Measurements from ENCODE around the gene WNK3. TPM values are rescaled to one million over a fixed set of nuclear protein-coding genes. Genes with fewer than 3 reads are reported as not detected.

WNK3 gene
- total RNA-seq, 2 experiments from 2014 or later: 0.19 to 0.46 TPM

- intact Hi-C loops (cut with micrococcal nuclease): no loop called here
- CTCF ChIA-PET: no interaction called here
- no peak for DNase-seq
- Mint-ChIP-seq H3K27ac (no peak overlapping the region), H3K27me3 (no peaks in the 10 kb centered on the region), H3K36me3 (no peaks in the 10 kb centered on the region), H3K4me3 (no peak overlapping the region), H3K9me3 (no peaks in the 10 kb centered on the region), H3K4me1 (ENCODE audit: low read depth) (no peaks in the 10 kb centered on the region)
- POLR2A ChIA-PET: no interaction called here
Measured at GRCh38 chrX:54230435-54231148, 127.3 kb downstream of the WNK3 start.

GRCh38 chrX:54223581-54223980 lies 134.3 kb downstream of the WNK3 start:
- no peaks in the 10 kb centered on the region for H3K27me3 Mint-ChIP-seq
- no peak for DNase-seq
- no peak overlapping the region for H3K27ac Mint-ChIP-seq
- H3K9me3 Mint-ChIP-seq: no peaks in the 10 kb centered on the region
- H3K4me3 Mint-ChIP-seq: no peak overlapping the region
- H3K36me3 Mint-ChIP-seq: no peaks in the 10 kb centered on the region
- ChIA-PET CTCF (no interaction called here), POLR2A (no interaction called here)
- intact Hi-C loops (cut with micrococcal nuclease): no loop called here
- no peaks in the 10 kb centered on the region for H3K4me1 Mint-ChIP-seq (ENCODE audit: low read depth)

GRCh38 chrX:54213603-54214002 lies 144.2 kb downstream of the WNK3 start:
- Mint-ChIP-seq H3K4me3 (no peak overlapping the region), H3K27ac (no peak overlapping the region), H3K4me1 (ENCODE audit: low read depth) (no peaks in the 10 kb centered on the region), H3K27me3 (no peaks in the 10 kb centered on the region), H3K9me3 (no peaks in the 10 kb centered on the region), H3K36me3 (no peaks in the 10 kb centered on the region)
- DNase-seq: no peak
- intact Hi-C loops (cut with micrococcal nuclease): no loop called here
- POLR2A ChIA-PET: no interaction called here
- CTCF ChIA-PET: no interaction called here

GRCh38 chrX:54208531-54208930 lies 149.3 kb downstream of the WNK3 start:
- H3K4me1 Mint-ChIP-seq (ENCODE audit: low read depth): no peaks in the 10 kb centered on the region
- ChIA-PET CTCF (no interaction called here), POLR2A (no interaction called here)
- peaks cover 3% of the 10 kb centered on the region for H3K27me3 Mint-ChIP-seq
- no peak overlapping the region for H3K27ac Mint-ChIP-seq
- H3K36me3 Mint-ChIP-seq: no peaks in the 10 kb centered on the region
- DNase-seq: no peak
- intact Hi-C loops (cut with micrococcal nuclease): no loop called here
- H3K4me3 Mint-ChIP-seq: no peak overlapping the region
- no peaks in the 10 kb centered on the region for H3K9me3 Mint-ChIP-seq

GRCh38 chrX:54198262-54198661 lies 159.6 kb downstream of the WNK3 start:
- CTCF ChIA-PET: no interaction called here
- Mint-ChIP-seq H3K9me3 (no peaks in the 10 kb centered on the region), H3K36me3 (no peaks in the 10 kb centered on the region)

GRCh38 chrX:54194982-54195588 lies 162.8 kb downstream of the WNK3 start:
- H3K4me1 Mint-ChIP-seq (ENCODE audit: low read depth): no peaks in the 10 kb centered on the region
- intact Hi-C loops (cut with micrococcal nuclease): no loop called here
- H3K4me3 Mint-ChIP-seq: no peak overlapping the region
- CTCF ChIA-PET: no interaction called here
- H3K36me3 Mint-ChIP-seq: no peaks in the 10 kb centered on the region
- H3K27ac Mint-ChIP-seq: no peak overlapping the region
- POLR2A ChIA-PET: no interaction called here
- no peak for DNase-seq
- no peaks in the 10 kb centered on the region for H3K9me3 Mint-ChIP-seq
- peaks cover 4% of the 10 kb centered on the region for H3K27me3 Mint-ChIP-seq

More at GRCh38 chrX:54198262-54198661, 159.6 kb downstream of the WNK3 start:
- DNase-seq: no peak
- H3K4me3 Mint-ChIP-seq: no peak overlapping the region
- POLR2A ChIA-PET: no interaction called here
- H3K4me1 Mint-ChIP-seq (ENCODE audit: low read depth): no peaks in the 10 kb centered on the region
- no peak overlapping the region for H3K27ac Mint-ChIP-seq
- H3K27me3 Mint-ChIP-seq: peaks cover 5% of the 10 kb centered on the region
- intact Hi-C loops (cut with micrococcal nuclease): no loop called here

GRCh38 chrX:54193085-54193821 lies 164.6 kb downstream of the WNK3 start:
- Mint-ChIP-seq H3K27me3 (no peaks in the 10 kb centered on the region), H3K27ac (no peak overlapping the region), H3K4me3 (no peak overlapping the region), H3K36me3 (no peaks in the 10 kb centered on the region), H3K9me3 (no peaks in the 10 kb centered on the region), H3K4me1 (ENCODE audit: low read depth) (no peaks in the 10 kb centered on the region)
- POLR2A ChIA-PET: no interaction called here
- CTCF ChIA-PET: no interaction called here
- DNase-seq: no peak
- intact Hi-C loops (cut with micrococcal nuclease): no loop called here

- H3K27ac Mint-ChIP-seq: no peak overlapping the region
- H3K4me1 Mint-ChIP-seq (ENCODE audit: low read depth): peaks cover 28% of the 10 kb centered on the region
- H3K27me3 Mint-ChIP-seq: no peaks in the 10 kb centered on the region
- H3K36me3 Mint-ChIP-seq: peaks cover 5% of the 10 kb centered on the region
- ChIA-PET POLR2A (interaction anchor here (0.6 kb wide), 1 partner anchor 13 kb away, joined by 4 read pairs; no protein-coding TSS in a partner anchor), CTCF (no interaction called here)
- no peak overlapping the region for H3K4me3 Mint-ChIP-seq
- DNase-seq: no peak
- H3K9me3 Mint-ChIP-seq: no peaks in the 10 kb centered on the region
- intact Hi-C loops (cut with micrococcal nuclease): loop anchor here (5.0 to 10.0 kb wide), 3 partner anchors 350 to 980 kb away; partner anchors contain the start of genes APEX2 and GNL3L
Measured at GRCh38 chrX:54184474-54184873, 173.4 kb downstream of the WNK3 start.

GRCh38 chrX:54182864-54183613 lies 174.8 kb downstream of the WNK3 start, which contains the start of gene FAM120C:
FAM120C (minus strand) TSS chrX:54183254; CDS start chrX:54183198, 56 bp downstream.
- peaks cover 5% of the 10 kb centered on the region for H3K36me3 Mint-ChIP-seq

GRCh38 chrX:54182194-54182863 lies 175.5 kb downstream of the WNK3 start:
- no peaks in the 10 kb centered on the region for H3K27me3 Mint-ChIP-seq
- ChIA-PET CTCF (no interaction called here), POLR2A (interaction anchor here (0.6 to 1.3 kb wide), 3 partner anchors 91 to 457 kb away, joined by 4 to 5 read pairs (median 5); partner anchors contain the start of gene PHF8)
- intact Hi-C loops (cut with micrococcal nuclease): loop anchor here (2.0 to 10.0 kb wide), 7 partner anchors 176 to 982 kb away; partner anchors contain the start of genes APEX2, GNL3L and WNK3
- H3K9me3 Mint-ChIP-seq: no peaks in the 10 kb centered on the region
- H3K36me3 Mint-ChIP-seq: peaks cover 5% of the 10 kb centered on the region
- peak; percentile 76 for DNase-seq
- peak overlapping the region; percentile 76 for H3K27ac Mint-ChIP-seq
- H3K4me1 Mint-ChIP-seq (ENCODE audit: low read depth): peaks cover 48% of the 10 kb centered on the region
- peak overlapping the region; percentile 78 for H3K4me3 Mint-ChIP-seq

More at GRCh38 chrX:54182864-54183613, 174.8 kb downstream of the WNK3 start, which contains the start of gene FAM120C:
- Mint-ChIP-seq H3K27me3 (no peaks in the 10 kb centered on the region), H3K9me3 (no peaks in the 10 kb centered on the region), H3K4me1 (ENCODE audit: low read depth) (peaks cover 41% of the 10 kb centered on the region), H3K27ac (peak within 1 kb of the TSS; percentile 80), H3K4me3 (peak within 1 kb of the TSS; percentile 78)
- intact Hi-C loops (cut with micrococcal nuclease): loop anchor here (1.0 to 10.0 kb wide), 9 partner anchors 139 to 982 kb away; partner anchors contain the start of genes APEX2, GNL3L, PHF8 and TSR2
- POLR2A ChIA-PET: interaction anchor here (0.6 to 1.3 kb wide), 2 partner anchors 92 to 457 kb away, joined by 4 to 5 read pairs; no protein-coding TSS in a partner anchor
- peak; percentile 77 for DNase-seq
- CTCF ChIA-PET: no interaction called here

- H3K9me3 Mint-ChIP-seq: no peaks in the 10 kb centered on the region
- H3K4me3 Mint-ChIP-seq: peak overlapping the region; percentile 78
- ChIA-PET POLR2A (interaction anchor here (1.0 kb wide), 1 partner anchor 137 kb away, joined by 5 read pairs; the partner anchor contains the start of gene PHF8), CTCF (no interaction called here)
- H3K27ac Mint-ChIP-seq: peak overlapping the region; percentile 76
- intact Hi-C loops (cut with micrococcal nuclease): loop anchor here (5.0 to 10.0 kb wide), 3 partner anchors 353 to 983 kb away; partner anchors contain the start of genes APEX2 and GNL3L
- no peak for DNase-seq
- H3K4me1 Mint-ChIP-seq (ENCODE audit: low read depth): peaks cover 56% of the 10 kb centered on the region
- H3K36me3 Mint-ChIP-seq: peaks cover 12% of the 10 kb centered on the region
- no peaks in the 10 kb centered on the region for H3K27me3 Mint-ChIP-seq
Measured at GRCh38 chrX:54181202-54181953, 176.5 kb downstream of the WNK3 start.
